B cell (primary cell): ENCODE results near the gene CD177. TPM values are rescaled to one million over a fixed set of nuclear protein-coding genes. Genes with fewer than 3 reads are reported as not detected.
"Not testable (repeated sequence)": the region's sequence is repeated elsewhere in the genome, so short reads cannot be mapped to it uniquely, and the experiment has no call there.

ENCODE experiments used
- ATAC-seq: fragments of 200-7000 bp; cut with Tn5 transposase; one replicate; pipeline ENCODE4 v1.10.0; 2021; ENCODE audit warnings: low read depth, mild to moderate bottlenecking, moderate number of reproducible peaks, moderate library complexity
- CTCF ChIA-PET: fragments of 350-600 bp; sonication (Branson Sonifier 250); formaldehyde crosslinking; loops from one replicate; lab custom pipeline; 2021; ENCODE audit warnings: antibody characterized with exemption, inconsistent platforms; lab: Charles Lee
- POLR2A ChIA-PET: fragments of 350-600 bp; sonication (Branson Sonifier 250); formaldehyde crosslinking; loops from one replicate; lab custom pipeline; 2021; ENCODE audit warnings: antibody characterized with exemption; lab: Charles Lee
- DNase-seq: peaks from one replicate; pipeline ENCODE4 v3.0.0; 2013
- H2AFZ ChIP-seq: 2 replicates; pipeline ENCODE4 v1.6.1; 2012; ENCODE audit warnings: mild to moderate bottlenecking, low read depth, low read length; ENCODE audit not compliant: insufficient read depth, poor library complexity, severe bottlenecking
- H3K27ac ChIP-seq, 2 donors: 1 replicate in 1 of 2; 2 replicates in 1 of 2; pipeline ENCODE4 v1.5.1; 2012 to 2013; ENCODE audit warnings: low read length in 2 of 2, mild to moderate bottlenecking in 2 of 2, moderate library complexity in 1 of 2
- H3K27me3 ChIP-seq, 4 experiments: fragments of 200-600 bp in 1 of 4; sonication (generic) in 1 of 4; replicated peaks in 1 of 4; 1 replicate in 2 of 4; 2 replicates in 2 of 4; pipeline versions ENCODE4 v1.6.1 to v1.7.0; 2013 to 2016; ENCODE audit warnings: low read length in 3 of 4, mild to moderate bottlenecking in 2 of 4, mixed read lengths in 1 of 4, moderate library complexity in 1 of 4; ENCODE audit not compliant: insufficient read depth in 4 of 4, control insufficient read depth in 3 of 4; ENCODE audit errors: control extremely low read depth in 1 of 4
- H3K36me3 ChIP-seq, 2 experiments: replicated peaks in 1 of 2; 1 replicate in 1 of 2; 2 replicates in 1 of 2; pipeline versions ENCODE4 v1.6.1 to v1.7.1; 2013; ENCODE audit warnings: low read length in 1 of 2; ENCODE audit not compliant: insufficient read depth in 2 of 2, control insufficient read depth in 1 of 2; ENCODE audit errors: control extremely low read depth in 1 of 2, extremely low read depth in 1 of 2
- H3K4me1 ChIP-seq, 2 donors: fragments of 200-600 bp in 1 of 2; sonication (generic) in 1 of 2; 1 replicate in 1 of 2; 2 replicates in 1 of 2; pipeline versions ENCODE4 v1.5.1 to v1.6.1; 2013 to 2017; ENCODE audit warnings: low read length in 2 of 2; ENCODE audit not compliant: control insufficient read depth in 2 of 2, insufficient read depth in 2 of 2
- H3K4me2 ChIP-seq: replicated peaks from 2 replicates; pipeline ENCODE3; 2012; ENCODE audit warnings: mild to moderate bottlenecking, low read depth, low read length; ENCODE audit not compliant: poor library complexity, severe bottlenecking
- H3K4me3 ChIP-seq, 5 experiments: fragments of 200-600 bp in 1 of 5; sonication (generic) in 1 of 5; 1 replicate in 3 of 5; 2 replicates in 2 of 5; pipeline versions ENCODE4 v1.5.1 to v1.7.0; 2011 to 2016; ENCODE audit warnings: low read length in 4 of 5, mild to moderate bottlenecking in 4 of 5, low read depth in 2 of 5, control low read depth in 1 of 5, moderate library complexity in 1 of 5; ENCODE audit not compliant: insufficient read depth in 1 of 5; ENCODE audit errors: control extremely low read depth in 1 of 5, extremely low read depth in 1 of 5
- H3K79me2 ChIP-seq: fragments of 200-600 bp; sonication (generic); one replicate; pipeline ENCODE4 v1.6.0; 2016; ENCODE audit warnings: low read length; ENCODE audit not compliant: control insufficient read depth, insufficient read depth
- H3K9ac ChIP-seq: fragments of 200-600 bp; sonication (generic); 2 replicates; pipeline ENCODE4 v1.6.1; 2017; ENCODE audit warnings: mild to moderate bottlenecking, low read length, moderate library complexity
- H3K9me3 ChIP-seq, 3 donors: one replicate each; pipeline versions ENCODE4 v1.6.1 to v1.7.1; 2013; ENCODE audit warnings: low read length in 2 of 3; ENCODE audit not compliant: control insufficient read depth in 2 of 3, insufficient read depth in 1 of 3; ENCODE audit errors: control extremely low read depth in 1 of 3
- H4K20me1 ChIP-seq: 2 replicates; pipeline ENCODE4 v1.6.0; 2012; ENCODE audit warnings: mild to moderate bottlenecking, low read length; ENCODE audit not compliant: insufficient read depth, control insufficient read depth, poor library complexity, severe bottlenecking
- H3K27ac Mint-ChIP-seq: one replicate; pipeline ENCODE4 v1.8.0; 2021; ENCODE audit warnings: mixed read lengths
- H3K27me3 Mint-ChIP-seq: one replicate; pipeline ENCODE4 v1.8.0; 2021; ENCODE audit warnings: mixed read lengths
- H3K4me1 Mint-ChIP-seq: one replicate; pipeline ENCODE4 v1.8.0; 2021; ENCODE audit warnings: mixed read lengths
- H3K4me3 Mint-ChIP-seq: one replicate; pipeline ENCODE4 v1.8.0; 2021; ENCODE audit warnings: mixed read lengths
- H3K9me3 Mint-ChIP-seq: one replicate; pipeline ENCODE4 v1.8.0; 2022; ENCODE audit warnings: mixed read lengths; ENCODE audit not compliant: insufficient read depth
- CTCF ChIP-seq: fragments of 200-600 bp; IDR thresholded peaks from one replicate; pipeline ENCODE4 v1.8.0; 2022; ENCODE audit warnings: antibody characterized with exemption, mild to moderate bottlenecking
- EZH2 ChIP-seq: IDR thresholded peaks from 2 replicates; pipeline ENCODE4 v1.6.1; 2012; ENCODE audit warnings: borderline replicate concordance, low read depth, mild to moderate bottlenecking, moderate library complexity, low read length; ENCODE audit not compliant: insufficient read depth, poor library complexity, severe bottlenecking
- WGBS: methylation state at CpG from one replicate; pipeline ENCODE4 v1.1.5; 2013; ENCODE audit warnings: missing lambda C conversion rate; ENCODE audit not compliant: insufficient coverage; 5-methylcytosine and 5-hydroxymethylcytosine counted together
- intact Hi-C: fragments of 100-400 bp; cut with micrococcal nuclease; formaldehyde crosslinking; loops from one replicate; pipeline ENCODE4 v1.10.0; 2022
- polyA plus RNA-seq: library from polyadenylated mRNA; depleted of rRNA; stranded (reverse); fragments of >200 nt; gene quantifications from 2 replicates; pipeline ENCODE4 v1.2.3, GENCODE V29; 2012
- total RNA-seq, 2 donors: library from RNA; stranded (reverse); fragments of 120-200 nt in 1 of 2; gene quantifications; 1 replicate in 1 of 2; 2 replicates in 1 of 2; pipeline versions ENCODE4 v1.2.3 to v1.2.4, GENCODE V29; 2013 to 2022

CD177 gene
- total and polyA plus RNA-seq, 2 donors (not counting 1 experiment from before 2014, with no cell fraction given): not detected

GRCh38 chr19:43331435-43332010, 22.0 kb upstream of the CD177 start:
- H3K36me3 ChIP-seq: no peaks in the 10 kb centered on the region
- no peak overlapping the region for H3K4me3 ChIP-seq
- Mint-ChIP-seq H3K27me3 (peaks cover 3% of the 10 kb centered on the region), H3K9me3 (no peaks in the 10 kb centered on the region), H3K27ac (no peak overlapping the region), H3K4me1 (no peaks in the 10 kb centered on the region), H3K4me3 (no peak overlapping the region)
- ChIA-PET CTCF (no interaction called here), POLR2A (no interaction called here)
- H3K27ac ChIP-seq: no peak overlapping the region
- peaks cover 0 to 10% (median 0%) of the 10 kb centered on the region in 3 donors for H3K9me3 ChIP-seq
- intact Hi-C loops: no loop called here
- no peak overlapping the region for H2AFZ ChIP-seq
- WGBS: 91% methylated on average over 4 of the region's 4 CpGs
- no peak for TF ChIP-seq EZH2
- no peak for TF ChIP-seq CTCF
- H3K79me2 ChIP-seq: no peaks in the 10 kb centered on the region
- H3K27me3 ChIP-seq: no peaks in the 10 kb centered on the region
- no peaks in the 10 kb centered on the region for H3K4me1 ChIP-seq
- DNase-seq: no peak
- no peak overlapping the region for H3K4me2 ChIP-seq
- H3K9ac ChIP-seq: no peak overlapping the region
- no peak for ATAC-seq
- H4K20me1 ChIP-seq: no peaks in the 10 kb centered on the region

GRCh38 chr19:43332058-43332922, 21.2 kb upstream of the CD177 start:
- Histone ChIP-seq H3K27me3 (no peaks in the 10 kb centered on the region), H2AFZ (no peak overlapping the region), H3K9ac (no peak overlapping the region), H3K9me3 (peaks cover 0 to 10% (median 0%) of the 10 kb centered on the region in 3 donors), H4K20me1 (no peaks in the 10 kb centered on the region), H3K4me1 (no peaks in the 10 kb centered on the region), H3K79me2 (no peaks in the 10 kb centered on the region), H3K4me3 (no peak overlapping the region), H3K27ac (no peak overlapping the region), H3K4me2 (no peak overlapping the region), H3K36me3 (no peaks in the 10 kb centered on the region)
- no peak overlapping the region for H3K27ac Mint-ChIP-seq
- DNase-seq (no peak), ATAC-seq (no peak)
- H3K9me3 Mint-ChIP-seq: no peaks in the 10 kb centered on the region
- H3K27me3 Mint-ChIP-seq: peaks cover 4% of the 10 kb centered on the region
- WGBS: 90% methylated on average over 10 of the region's 10 CpGs
- POLR2A ChIA-PET: no interaction called here
- no peak overlapping the region for H3K4me3 Mint-ChIP-seq
- intact Hi-C loops: no loop called here
- H3K4me1 Mint-ChIP-seq: no peaks in the 10 kb centered on the region
- TF ChIP-seq CTCF (no peak), EZH2 (no peak)
- CTCF ChIA-PET: no interaction called here

DNA sequence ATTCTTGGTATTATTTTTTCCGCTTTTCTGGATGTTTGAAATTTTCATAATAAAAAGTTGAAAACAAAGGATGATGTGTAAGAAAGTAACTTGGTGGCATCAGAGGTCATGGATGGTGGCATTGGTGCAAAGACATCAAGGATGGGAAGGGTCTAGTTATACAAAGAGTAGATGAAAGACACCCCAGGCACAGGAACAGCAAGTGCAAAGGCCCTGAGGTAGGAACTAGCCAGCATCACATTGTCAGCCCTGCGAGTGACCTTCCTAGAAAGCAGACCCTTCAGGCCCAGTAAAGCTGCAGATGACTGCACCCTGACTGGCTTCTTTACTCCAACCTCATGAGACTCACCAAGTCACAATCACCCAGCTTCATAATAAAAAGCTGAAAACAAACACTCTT, 17.0 kb upstream of the CD177 start:
- ATAC-seq, H3K36me3 ChIP-seq, H3K4me3 ChIP-seq, H2AFZ ChIP-seq, H3K4me1 ChIP-seq, H3K27me3 ChIP-seq, intact Hi-C loops, POLR2A ChIA-PET, H3K27ac ChIP-seq, CTCF ChIA-PET, H3K4me2 ChIP-seq, H4K20me1 ChIP-seq, H3K79me2 ChIP-seq, H3K4me3 Mint-ChIP-seq, H3K27ac Mint-ChIP-seq, H3K9me3 ChIP-seq, DNase-seq, H3K9me3 Mint-ChIP-seq, H3K4me1 Mint-ChIP-seq, H3K9ac ChIP-seq: not testable (repeated sequence)
- H3K27me3 Mint-ChIP-seq: peaks cover 18% of the 10 kb centered on the region
- WGBS: 96% methylated on average over 2 of the region's 2 CpGs
